HG03103 (cell line): ENCODE data around the gene TOM1.

ENCODE experiments used
- ATAC-seq: cut with Tn5 transposase; IDR thresholded peaks from one replicate; pipeline ENCODE4 v1.9.1; 2021; ENCODE audit warnings: low read depth; ENCODE audit not compliant: unreplicated experiment

Gene TOM1

GRCh38 chr22:35299673-35300499 lies at the start of gene TOM1:
TOM1 (plus strand) TSS chr22:35299894; CDS start chr22:35299929, 35 bp downstream.
- peak; percentile 95 for ATAC-seq

GRCh38 chr22:35250156-35250555 lies 49.5 kb upstream of the TOM1 start:
- no peak for ATAC-seq

- no peak for ATAC-seq
Observed at GRCh38 chr22:35253946-35254345, 45.7 kb upstream of the TOM1 start.

- no peak for ATAC-seq
Observed at GRCh38 chr22:35257002-35257320, 42.7 kb upstream of the TOM1 start.

- peak; percentile 70 for ATAC-seq
Observed at GRCh38 chr22:35257321-35258190, 42.1 kb upstream of the TOM1 start, which contains the start of gene HMGXB4. HMGXB4 (plus strand) TSS chr22:35257493; CDS start chr22:35262391, 4,898 bp downstream.

GRCh38 chr22:35258191-35258988 lies 41.3 kb upstream of the TOM1 start:
- no peak for ATAC-seq

GRCh38 chr22:35264986-35265385 lies 34.7 kb upstream of the TOM1 start:
- ATAC-seq, result no peak

- no peak for ATAC-seq
Observed at GRCh38 chr22:35266277-35266676, 33.4 kb upstream of the TOM1 start.

- no peak for ATAC-seq
Observed at GRCh38 chr22:35269630-35270029, 30.1 kb upstream of the TOM1 start.

- no peak for ATAC-seq
Observed at GRCh38 chr22:35274154-35274871, 25.4 kb upstream of the TOM1 start.

- no peak for ATAC-seq
Observed at GRCh38 chr22:35275580-35275979, 24.1 kb upstream of the TOM1 start.

GRCh38 chr22:35276019-35276418 lies 23.7 kb upstream of the TOM1 start:
- ATAC-seq, result no peak

- ATAC-seq, result no peak
Observed at GRCh38 chr22:35288116-35288515, 11.6 kb upstream of the TOM1 start.

- no peak for ATAC-seq
Observed at GRCh38 chr22:35292786-35293185, 6.9 kb upstream of the TOM1 start.

GRCh38 chr22:35296051-35296450 lies 3.6 kb upstream of the TOM1 start:
- ATAC-seq, result no peak

- peak; percentile 7 for ATAC-seq
Observed at GRCh38 chr22:35299217-35299672, 449 bp upstream of the TOM1 start.

- no peak for ATAC-seq
Observed at GRCh38 chr22:35301372-35301874, 1.7 kb downstream of the TOM1 start.

- ATAC-seq, result no peak
Observed at GRCh38 chr22:35303029-35303624, 3.4 kb downstream of the TOM1 start.

- ATAC-seq, result no peak
Observed at GRCh38 chr22:35305525-35306070, 5.9 kb downstream of the TOM1 start.
